Activated T-helper 2 cell treated with anti-CD3 and anti-CD28 coated beads, Interferon-gamma antibody, Interleukin-2, Interleukin-4, amounts not matched to agents 10 μg/mL and 5 μg/mL and 100 μg/mL, durations not matched to agents 14 hours and 24 hours and 36 hours (primary cell): ENCODE results near the gene NKX3-2. TPM values are rescaled to one million over a fixed set of nuclear protein-coding genes. Genes with fewer than 3 reads are reported as not detected.

Experiments
- DNase-seq: peaks from one replicate; pipeline ENCODE4 v3.0.0; 2021; ENCODE audit warnings: low spot score
- H3K27ac Mint-ChIP-seq: one replicate; pipeline ENCODE4 v1.8.0; 2021; ENCODE audit warnings: mixed read lengths
- H3K27me3 Mint-ChIP-seq: one replicate; pipeline ENCODE4 v1.8.0; 2021; ENCODE audit warnings: low read depth, mixed read lengths
- H3K36me3 Mint-ChIP-seq: one replicate; pipeline ENCODE4 v1.8.0; 2021; ENCODE audit warnings: low read depth, mixed read lengths
- H3K4me1 Mint-ChIP-seq: one replicate; pipeline ENCODE4 v1.8.0; 2021; ENCODE audit warnings: low read depth, mixed read lengths
- H3K4me3 Mint-ChIP-seq: one replicate; pipeline ENCODE4 v1.8.0; 2021; ENCODE audit warnings: low read depth, mild to moderate bottlenecking, moderate library complexity, mixed read lengths
- H3K9me3 Mint-ChIP-seq: one replicate; pipeline ENCODE4 v1.8.0; 2021; ENCODE audit warnings: mixed read lengths
- intact Hi-C: fragments of 100-400 bp; cut with micrococcal nuclease; formaldehyde crosslinking; loops from one replicate; pipeline ENCODE4 v1.15.1; 2023
- total RNA-seq: library from RNA; stranded (reverse); gene quantifications from 2 replicates; pipeline ENCODE4 v1.2.3, GENCODE V29; 2022

The NKX3-2 gene
- total RNA-seq, 1 donor from 2014 or later = not detected

DNA sequence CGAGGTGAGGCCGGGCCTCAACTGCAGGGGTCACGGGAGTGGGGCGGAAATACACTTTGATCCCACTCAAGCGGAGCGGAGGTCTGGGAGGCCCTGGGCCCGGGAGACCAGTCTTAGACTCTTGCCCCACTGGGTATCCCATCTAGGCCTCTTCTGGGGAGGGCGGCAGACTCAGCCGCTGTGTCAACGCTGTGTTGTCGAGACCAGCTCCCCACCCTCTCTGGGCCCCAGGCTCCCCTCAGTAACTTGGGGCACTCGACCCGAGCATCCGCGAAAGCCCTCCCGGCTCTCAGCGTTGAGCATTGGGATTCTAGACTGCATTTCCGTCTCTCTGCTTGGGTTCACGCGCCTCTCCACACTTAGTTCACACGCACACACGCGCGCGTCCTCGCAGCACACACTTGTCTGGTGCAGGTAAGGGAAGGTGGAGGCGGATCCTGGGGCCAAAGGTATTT lies 1.7 kb downstream of the NKX3-2 start:
- peaks cover 27% of the 10 kb centered on the region for H3K4me1 Mint-ChIP-seq
- intact Hi-C loops = loop anchor here (10.0 kb wide), 1 partner anchor 158 kb away; no protein-coding TSS in a partner anchor
- peak overlapping the region; percentile 5 for H3K4me3 Mint-ChIP-seq
- peaks cover 13% of the 10 kb centered on the region for H3K36me3 Mint-ChIP-seq
- H3K27ac Mint-ChIP-seq = peak overlapping the region; percentile 4
- H3K9me3 Mint-ChIP-seq = peaks cover 8% of the 10 kb centered on the region
- no peak for DNase-seq
- H3K27me3 Mint-ChIP-seq = peaks cover 73% of the 10 kb centered on the region

DNA sequence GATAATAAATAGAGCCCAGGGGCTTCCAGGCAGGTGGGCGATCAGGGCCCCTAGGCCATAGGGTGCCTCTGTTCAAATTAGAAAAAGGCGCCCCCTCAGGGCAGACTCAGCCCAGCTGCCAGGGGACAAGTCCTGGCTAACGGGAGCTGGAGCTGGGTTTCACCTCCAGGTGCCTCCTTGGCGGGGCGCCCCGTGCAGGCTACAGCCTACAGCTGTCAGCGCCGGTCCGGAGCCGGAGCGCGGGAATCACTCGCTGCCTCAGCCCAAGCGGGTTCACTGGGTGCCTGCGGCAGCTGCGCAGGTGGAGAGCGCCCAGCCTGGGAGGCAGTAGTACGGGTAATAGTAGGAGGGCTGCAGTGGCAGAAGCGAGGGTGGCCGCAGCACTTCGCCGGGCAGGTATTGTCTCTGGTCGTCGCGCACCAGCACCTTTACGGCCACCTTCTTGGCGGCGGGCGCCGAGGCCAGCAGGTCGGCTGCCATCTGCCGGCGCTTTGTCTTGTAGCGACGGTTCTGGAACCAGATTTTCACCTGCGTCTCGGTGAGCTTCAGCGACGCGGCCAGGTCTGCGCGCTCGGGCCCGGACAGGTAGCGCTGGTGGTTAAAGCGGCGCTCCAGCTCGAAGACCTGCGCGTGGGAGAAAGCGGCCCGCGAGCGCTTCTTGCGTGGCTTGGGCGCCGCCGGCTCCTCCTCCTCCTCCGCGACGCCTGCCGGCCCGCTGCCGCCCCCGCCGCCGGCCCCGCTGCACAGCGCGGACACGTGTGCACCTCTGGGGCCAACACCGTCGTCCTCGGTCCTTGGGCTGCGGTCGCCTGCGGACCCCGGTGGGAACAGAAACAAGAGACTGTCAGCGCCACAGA lies 2.4 kb downstream of the NKX3-2 start:
- Mint-ChIP-seq H3K36me3 (peaks cover 13% of the 10 kb centered on the region), H3K4me1 (peaks cover 26% of the 10 kb centered on the region), H3K9me3 (peaks cover 9% of the 10 kb centered on the region), H3K27me3 (peaks cover 78% of the 10 kb centered on the region), H3K4me3 (no peak overlapping the region), H3K27ac (no peak overlapping the region)
- no peak for DNase-seq
- intact Hi-C loops = loop anchor here (10.0 kb wide), 1 partner anchor 157 kb away; no protein-coding TSS in a partner anchor

DNA sequence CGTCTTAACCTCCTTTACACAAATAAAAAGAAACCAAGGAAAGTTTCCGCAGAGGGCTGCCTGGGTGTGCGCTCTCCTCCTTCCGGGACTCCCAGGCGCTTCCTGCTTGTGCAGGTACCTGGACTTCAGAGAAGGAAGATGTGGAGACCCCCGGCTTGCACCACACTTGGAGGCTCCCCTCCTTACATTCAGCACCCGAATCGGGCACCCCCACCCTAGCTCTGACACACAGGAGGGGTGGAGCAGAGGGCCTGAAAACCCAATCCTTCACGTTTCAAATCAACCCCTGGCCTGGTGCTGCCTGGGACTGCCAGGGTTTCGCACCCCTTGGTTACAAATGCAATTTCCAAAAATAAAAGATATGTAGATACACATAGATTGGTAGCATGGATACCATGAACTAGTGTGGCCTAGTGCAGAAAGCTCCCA lies 3.1 kb downstream of the NKX3-2 start:
- peaks cover 13% of the 10 kb centered on the region for H3K36me3 Mint-ChIP-seq
- intact Hi-C loops = loop anchor here (10.0 kb wide), 1 partner anchor 156 kb away; no protein-coding TSS in a partner anchor

DNA sequence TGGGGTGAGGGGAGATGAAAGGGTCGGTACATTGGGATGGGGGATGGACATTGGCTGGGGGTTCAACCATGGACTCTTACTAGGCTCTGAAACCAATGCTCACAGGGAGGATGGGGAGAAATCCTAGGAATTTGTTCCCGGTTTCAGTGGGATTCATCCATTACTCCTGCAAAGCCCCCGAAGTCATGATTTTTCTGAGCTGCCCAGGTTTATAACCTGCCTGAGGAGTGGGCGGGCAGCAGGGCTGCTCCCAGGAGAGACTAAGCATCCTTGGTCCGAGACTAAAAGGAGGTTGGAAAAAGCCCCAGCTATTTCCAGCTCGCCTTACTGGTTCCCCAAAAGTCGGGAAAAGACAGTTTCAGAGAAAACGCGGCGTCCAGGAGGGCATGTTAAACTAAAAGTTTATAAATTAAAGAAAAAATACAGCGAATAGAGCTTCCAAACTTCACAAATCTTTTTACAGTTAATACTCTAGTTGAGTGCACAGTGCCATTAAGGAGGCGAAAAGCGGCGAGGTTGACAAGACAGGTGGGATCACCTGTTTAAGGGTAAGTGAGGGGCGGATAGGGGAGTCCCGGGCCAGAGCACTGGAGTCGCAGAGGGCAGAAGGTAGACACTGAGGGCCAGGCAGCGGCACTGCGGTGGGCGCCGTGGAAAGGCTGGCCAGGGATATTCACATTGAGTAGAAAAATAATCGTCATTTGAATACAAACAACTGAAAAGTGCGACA lies 3.7 kb downstream of the NKX3-2 start:
- H3K4me3 Mint-ChIP-seq = no peak overlapping the region
- H3K4me1 Mint-ChIP-seq = peaks cover 16% of the 10 kb centered on the region
- H3K9me3 Mint-ChIP-seq = peaks cover 14% of the 10 kb centered on the region
- H3K27me3 Mint-ChIP-seq = peaks cover 80% of the 10 kb centered on the region
- no peak for DNase-seq
- no peak overlapping the region for H3K27ac Mint-ChIP-seq
- H3K36me3 Mint-ChIP-seq = peaks cover 11% of the 10 kb centered on the region
- intact Hi-C loops = loop anchor here (10.0 kb wide), 1 partner anchor 156 kb away; no protein-coding TSS in a partner anchor

More for the DNA sequence above, 3.1 kb downstream of the NKX3-2 start:
- Mint-ChIP-seq H3K4me3 (no peak overlapping the region), H3K27me3 (peaks cover 78% of the 10 kb centered on the region), H3K27ac (no peak overlapping the region), H3K9me3 (peaks cover 14% of the 10 kb centered on the region), H3K4me1 (peaks cover 18% of the 10 kb centered on the region)
- no peak for DNase-seq

DNA sequence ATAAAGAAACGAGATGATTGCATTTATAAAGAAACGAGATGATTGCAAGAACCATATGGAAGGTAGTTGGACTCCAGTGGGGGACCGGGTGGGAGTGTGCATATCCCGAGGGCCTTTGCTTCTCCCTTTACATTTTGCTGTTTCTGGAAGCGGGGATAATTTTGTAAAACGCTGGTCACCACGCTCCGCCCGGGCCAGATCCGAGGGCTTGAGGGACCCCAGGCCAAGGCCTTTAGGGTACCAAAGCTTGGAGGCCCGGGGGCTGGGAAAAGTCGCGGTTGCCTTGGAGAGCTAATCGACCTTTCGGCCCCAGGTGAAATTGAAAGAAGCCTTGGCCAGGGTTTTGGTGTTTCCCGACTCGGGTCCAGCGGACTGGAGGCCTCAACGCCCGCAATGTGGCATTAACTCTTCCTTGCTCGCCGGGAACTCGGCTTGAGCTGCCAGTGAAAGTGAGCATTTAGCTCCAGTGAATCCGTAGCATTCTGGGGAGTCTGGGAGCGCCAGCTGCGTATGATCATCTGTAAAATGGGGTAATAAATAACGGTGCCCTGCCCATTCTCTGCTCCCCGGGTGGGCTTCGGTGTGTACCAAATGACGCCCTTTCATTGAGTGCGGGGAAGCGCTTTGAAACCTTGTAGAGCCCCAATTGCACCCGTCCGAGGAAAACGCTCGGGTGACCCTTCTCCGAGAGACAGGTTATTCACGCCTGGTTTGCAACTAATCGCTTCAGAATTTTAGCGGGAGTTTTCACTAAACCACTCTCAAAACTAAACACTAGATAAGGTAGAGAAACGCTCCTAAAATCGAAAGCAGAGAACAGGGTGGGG lies 4.5 kb downstream of the NKX3-2 start:
- Mint-ChIP-seq H3K4me3 (no peak overlapping the region), H3K27me3 (peaks cover 81% of the 10 kb centered on the region), H3K36me3 (peaks cover 7% of the 10 kb centered on the region), H3K9me3 (peaks cover 14% of the 10 kb centered on the region), H3K27ac (no peak overlapping the region), H3K4me1 (peaks cover 9% of the 10 kb centered on the region)
- intact Hi-C loops = loop anchor here (1.0 to 10.0 kb wide), 2 partner anchors 7 to 155 kb away; no protein-coding TSS in a partner anchor
- no peak for DNase-seq

DNA sequence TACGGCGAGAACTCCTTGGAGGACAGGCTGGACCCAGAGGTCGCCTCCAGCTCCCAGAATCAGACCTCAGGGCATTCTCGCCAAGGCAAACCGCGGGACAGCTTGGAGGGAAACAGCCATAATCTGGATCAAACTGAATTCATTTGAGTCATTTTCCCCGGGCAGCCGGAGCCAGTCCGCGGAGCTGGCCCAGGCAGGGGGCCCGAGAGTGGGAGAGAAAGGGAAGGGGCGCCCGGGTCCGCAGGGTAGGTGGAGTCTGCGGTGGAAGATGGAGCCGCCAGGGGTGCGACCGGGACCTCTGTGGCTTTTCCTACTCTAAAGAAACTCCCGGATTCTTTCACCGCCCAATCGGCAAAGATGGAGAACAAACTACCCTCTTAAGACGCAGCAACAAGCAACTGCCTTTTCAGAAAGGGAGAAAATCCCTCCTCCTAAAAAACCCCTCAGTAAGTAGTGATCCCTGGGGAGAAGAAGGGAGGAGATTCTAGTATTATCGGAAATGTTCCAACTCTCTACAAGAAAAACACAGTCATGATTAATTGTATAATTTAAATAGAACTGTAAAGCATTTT lies 5.2 kb downstream of the NKX3-2 start:
- Mint-ChIP-seq H3K4me1 (peaks cover 12% of the 10 kb centered on the region), H3K27ac (no peak overlapping the region), H3K4me3 (no peak overlapping the region), H3K27me3 (peaks cover 86% of the 10 kb centered on the region), H3K36me3 (peaks cover 7% of the 10 kb centered on the region), H3K9me3 (peaks cover 14% of the 10 kb centered on the region)
- DNase-seq = no peak
- intact Hi-C loops = loop anchor here (1.0 kb wide), 1 partner anchor 8 kb away; no protein-coding TSS in a partner anchor

DNA sequence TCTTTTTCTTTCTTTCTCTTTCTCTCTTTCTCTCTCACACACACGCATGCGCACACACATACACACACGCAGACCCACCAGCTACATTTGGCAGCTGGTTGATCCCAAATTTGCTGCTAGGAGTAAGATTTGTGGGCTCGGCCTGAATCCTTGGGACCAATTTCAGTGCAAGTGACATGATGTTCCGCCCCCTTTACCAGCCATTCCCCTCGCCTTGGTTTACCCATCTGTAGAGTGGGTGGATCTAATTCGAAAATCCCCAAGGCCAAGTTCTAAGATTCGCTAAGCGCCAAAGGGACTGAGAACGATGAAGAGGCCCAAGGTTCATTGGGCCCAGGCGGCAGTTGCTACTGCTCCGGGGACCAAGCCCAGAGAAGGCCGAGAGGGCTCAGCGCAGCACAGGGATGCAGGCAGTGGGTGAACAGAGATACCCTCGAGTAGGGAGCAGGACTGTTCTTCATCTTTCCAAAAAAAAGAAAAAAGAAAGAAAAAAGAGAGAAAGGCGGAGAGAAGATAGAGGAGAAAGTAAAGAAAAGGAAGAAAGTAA lies 5.8 kb downstream of the NKX3-2 start:
- DNase-seq = no peak
- Mint-ChIP-seq H3K9me3 (peaks cover 14% of the 10 kb centered on the region), H3K27ac (peak overlapping the region; percentile 61), H3K4me3 (no peak overlapping the region), H3K4me1 (peaks cover 13% of the 10 kb centered on the region), H3K36me3 (peaks cover 7% of the 10 kb centered on the region), H3K27me3 (peaks cover 90% of the 10 kb centered on the region)
- intact Hi-C loops = no loop called here

DNA sequence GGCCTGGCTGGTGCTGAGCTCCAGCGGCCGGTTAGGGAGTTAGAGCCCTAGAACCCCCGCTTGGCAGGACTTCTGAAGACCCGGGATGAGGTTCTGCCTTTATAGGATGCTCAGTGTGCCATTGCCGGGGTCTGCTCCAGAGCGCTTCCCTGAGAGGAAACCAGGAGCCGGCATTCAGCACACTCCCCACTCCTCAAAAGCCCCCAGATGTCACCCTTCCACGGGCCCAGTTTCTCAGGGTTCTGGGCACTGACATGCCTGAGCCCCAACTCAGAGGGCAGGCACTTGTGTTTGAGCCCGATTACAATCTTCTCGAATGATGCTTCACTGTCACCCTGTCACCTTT lies 6.5 kb downstream of the NKX3-2 start:
- no peak overlapping the region for H3K4me3 Mint-ChIP-seq
- peaks cover 7% of the 10 kb centered on the region for H3K36me3 Mint-ChIP-seq
- peaks cover 14% of the 10 kb centered on the region for H3K9me3 Mint-ChIP-seq
- intact Hi-C loops = no loop called here
- no peak for DNase-seq
- no peak overlapping the region for H3K27ac Mint-ChIP-seq
- H3K4me1 Mint-ChIP-seq = peaks cover 13% of the 10 kb centered on the region
- peaks cover 90% of the 10 kb centered on the region for H3K27me3 Mint-ChIP-seq

DNA sequence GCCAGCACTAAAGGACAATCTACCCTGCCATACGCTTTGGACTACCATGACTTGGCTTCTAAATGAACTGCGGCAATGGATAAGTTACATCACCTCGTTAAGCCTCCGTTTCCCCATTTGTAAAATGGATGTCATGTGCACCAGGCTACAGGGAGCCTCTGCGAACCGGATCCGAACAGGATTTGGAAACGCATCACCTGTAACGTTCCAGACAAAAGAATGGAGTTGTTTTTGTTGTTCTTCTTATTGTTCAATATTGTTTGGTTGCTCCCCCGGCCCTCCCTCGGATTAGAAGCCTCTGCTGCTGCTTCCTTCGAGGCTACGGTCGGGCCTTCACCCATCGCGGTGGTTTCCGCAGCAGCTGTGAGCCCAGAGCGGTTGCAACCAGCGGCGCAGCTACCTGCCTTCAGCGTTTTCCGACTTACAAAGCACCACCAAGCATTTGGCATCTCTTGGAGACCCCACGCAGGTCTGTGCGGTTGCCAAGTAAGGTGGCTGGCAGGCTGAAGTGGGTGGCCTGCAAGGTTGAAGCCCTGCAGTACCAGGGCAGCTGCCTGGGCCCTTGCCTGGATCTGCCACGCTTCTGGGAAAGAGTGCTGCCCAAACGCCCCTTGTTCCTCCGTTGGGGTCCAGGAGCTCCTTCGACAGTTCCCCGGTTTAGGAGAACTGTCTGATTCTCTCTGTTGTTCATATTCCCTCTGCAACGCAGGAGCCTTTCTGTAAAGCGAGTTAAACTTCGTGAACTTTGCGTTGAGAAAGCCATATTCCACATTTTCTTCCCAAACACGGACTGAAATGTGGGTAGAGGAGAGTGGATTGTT lies 7.1 kb downstream of the NKX3-2 start:
- Mint-ChIP-seq H3K27ac (no peak overlapping the region), H3K9me3 (peaks cover 14% of the 10 kb centered on the region), H3K27me3 (peaks cover 91% of the 10 kb centered on the region), H3K36me3 (peaks cover 7% of the 10 kb centered on the region), H3K4me3 (no peak overlapping the region), H3K4me1 (peaks cover 11% of the 10 kb centered on the region)
- intact Hi-C loops = no loop called here
- no peak for DNase-seq

DNA sequence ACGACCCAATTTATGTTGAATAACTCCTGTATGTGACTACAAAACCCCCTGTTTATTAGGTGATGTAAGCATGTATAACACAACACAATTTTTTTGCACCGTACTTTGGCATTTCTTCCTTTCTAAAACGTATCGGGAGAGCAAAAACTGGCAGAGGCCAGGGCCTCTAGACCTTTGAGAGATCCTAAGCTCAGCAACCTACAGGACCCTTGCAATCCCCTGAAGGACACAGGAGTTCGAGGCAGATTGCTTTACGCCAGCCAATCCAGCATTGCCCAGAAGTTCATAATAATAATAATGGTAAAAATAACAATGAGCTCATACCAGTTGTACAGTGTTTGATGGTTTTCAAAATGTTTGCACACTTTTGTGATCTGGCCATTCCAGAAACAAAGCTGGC lies 7.7 kb downstream of the NKX3-2 start:
- intact Hi-C loops = loop anchor here (1.0 kb wide), 1 partner anchor 8 kb away; no protein-coding TSS in a partner anchor
- Mint-ChIP-seq H3K4me1 (peaks cover 11% of the 10 kb centered on the region), H3K36me3 (peaks cover 7% of the 10 kb centered on the region), H3K9me3 (peaks cover 14% of the 10 kb centered on the region), H3K4me3 (no peak overlapping the region), H3K27ac (no peak overlapping the region), H3K27me3 (peaks cover 92% of the 10 kb centered on the region)
- no peak for DNase-seq

DNA sequence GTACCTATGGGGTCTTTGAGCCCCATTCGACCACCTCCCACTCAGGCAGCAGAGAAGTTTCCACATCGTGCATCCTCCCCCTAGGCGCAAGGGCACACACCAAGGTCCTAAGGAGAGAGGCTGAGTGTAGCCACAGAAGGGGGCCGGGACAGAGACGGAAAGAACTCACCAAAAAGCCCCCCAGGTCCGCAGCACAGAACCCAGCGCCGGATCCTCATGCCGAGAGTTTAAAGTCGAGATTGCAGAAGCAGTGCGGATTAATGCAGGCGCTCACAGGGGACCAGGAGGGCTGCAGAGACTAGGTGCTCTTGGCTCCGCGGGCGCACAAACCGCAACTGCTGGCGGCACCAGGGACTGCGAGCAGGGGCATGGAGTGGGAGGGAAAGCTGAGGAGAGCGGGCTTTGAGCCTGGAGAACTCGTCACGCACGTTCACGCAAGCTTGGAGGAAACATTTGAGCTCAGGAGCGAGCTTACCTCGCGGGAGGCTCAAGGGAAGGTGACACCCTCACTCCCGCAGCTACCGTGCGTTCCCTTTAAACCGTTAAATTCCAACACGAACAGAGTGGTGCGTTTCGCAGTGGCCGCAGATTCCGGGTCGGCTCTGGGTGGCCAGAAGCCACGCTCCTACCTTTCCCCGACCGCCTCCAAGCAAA lies 8.5 kb downstream of the NKX3-2 start:
- Mint-ChIP-seq H3K4me3 (no peak overlapping the region), H3K27me3 (peaks cover 93% of the 10 kb centered on the region), H3K36me3 (peaks cover 7% of the 10 kb centered on the region), H3K27ac (no peak overlapping the region), H3K4me1 (peaks cover 12% of the 10 kb centered on the region), H3K9me3 (peaks cover 14% of the 10 kb centered on the region)
- intact Hi-C loops = loop anchor here (1.0 kb wide), 1 partner anchor 8 kb away; no protein-coding TSS in a partner anchor
- no peak for DNase-seq
